Prostate gland (tissue), 2 donors: ENCODE data around the gene PLCG1.

Experiments
- POLR2A ChIP-seq: fragments of 450-650 bp; IDR thresholded peaks from one replicate; pipeline ENCODE4 v1.6.1; 2016; ENCODE audit warnings: antibody characterized with exemption, mild to moderate bottlenecking
- POLR2AphosphoS5 ChIP-seq: sonication (generic); formaldehyde crosslinking; IDR thresholded peaks from one replicate; pipeline ENCODE4 v1.6.1; 2017; ENCODE audit warnings: antibody characterized with exemption
- TF ChIP-seq, protein P1 (sequence below), 4 experiments: fragments of 200-600 bp in 2 of 4; fragments of 450-650 bp in 2 of 4; sonication (generic) in 2 of 4; IDR thresholded peaks; 1 replicate in 3 of 4; 2 replicates in 1 of 4; pipeline ENCODE4 v1.5.1; 2016 to 2019; ENCODE audit warnings: antibody characterized with exemption in 4 of 4, mild to moderate bottlenecking in 2 of 4, moderate library complexity in 2 of 4

DNA sequence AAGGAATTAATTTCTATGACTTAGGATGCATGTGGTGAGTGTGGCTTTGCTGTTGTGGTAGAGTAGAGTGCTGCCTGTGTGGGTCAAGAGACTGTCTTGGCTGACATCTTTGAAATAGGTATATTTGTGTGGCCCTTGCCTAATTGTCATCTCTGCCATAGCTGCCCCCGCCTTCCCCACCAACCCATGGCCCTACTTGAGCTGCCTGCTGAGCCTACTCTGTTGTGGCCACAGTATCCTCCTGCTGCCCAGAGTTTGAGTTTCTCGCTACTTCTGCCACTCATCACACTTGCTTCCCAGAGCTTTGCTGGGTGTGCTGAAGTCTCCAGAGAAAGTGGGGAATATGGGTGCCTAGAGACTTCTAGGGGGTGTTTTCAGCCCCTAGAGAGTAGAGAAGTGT is 8.0 kb downstream of the PLCG1 start:
- TF ChIP-seq, protein P1, sequence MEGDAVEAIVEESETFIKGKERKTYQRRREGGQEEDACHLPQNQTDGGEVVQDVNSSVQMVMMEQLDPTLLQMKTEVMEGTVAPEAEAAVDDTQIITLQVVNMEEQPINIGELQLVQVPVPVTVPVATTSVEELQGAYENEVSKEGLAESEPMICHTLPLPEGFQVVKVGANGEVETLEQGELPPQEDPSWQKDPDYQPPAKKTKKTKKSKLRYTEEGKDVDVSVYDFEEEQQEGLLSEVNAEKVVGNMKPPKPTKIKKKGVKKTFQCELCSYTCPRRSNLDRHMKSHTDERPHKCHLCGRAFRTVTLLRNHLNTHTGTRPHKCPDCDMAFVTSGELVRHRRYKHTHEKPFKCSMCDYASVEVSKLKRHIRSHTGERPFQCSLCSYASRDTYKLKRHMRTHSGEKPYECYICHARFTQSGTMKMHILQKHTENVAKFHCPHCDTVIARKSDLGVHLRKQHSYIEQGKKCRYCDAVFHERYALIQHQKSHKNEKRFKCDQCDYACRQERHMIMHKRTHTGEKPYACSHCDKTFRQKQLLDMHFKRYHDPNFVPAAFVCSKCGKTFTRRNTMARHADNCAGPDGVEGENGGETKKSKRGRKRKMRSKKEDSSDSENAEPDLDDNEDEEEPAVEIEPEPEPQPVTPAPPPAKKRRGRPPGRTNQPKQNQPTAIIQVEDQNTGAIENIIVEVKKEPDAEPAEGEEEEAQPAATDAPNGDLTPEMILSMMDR (IDR thresholded peaks at IDR 0.05), result no peak
- TF ChIP-seq POLR2AphosphoS5 (no peak), POLR2A (no peak)
